HG03039 (cell line): ENCODE measurements around the gene CDH4.

Experiments
- ATAC-seq: cut with Tn5 transposase; IDR thresholded peaks from one replicate; pipeline ENCODE4 v1.9.1; 2021; ENCODE audit warnings: mild to moderate bottlenecking, moderate library complexity; ENCODE audit not compliant: unreplicated experiment

The CDH4 gene

DNA sequence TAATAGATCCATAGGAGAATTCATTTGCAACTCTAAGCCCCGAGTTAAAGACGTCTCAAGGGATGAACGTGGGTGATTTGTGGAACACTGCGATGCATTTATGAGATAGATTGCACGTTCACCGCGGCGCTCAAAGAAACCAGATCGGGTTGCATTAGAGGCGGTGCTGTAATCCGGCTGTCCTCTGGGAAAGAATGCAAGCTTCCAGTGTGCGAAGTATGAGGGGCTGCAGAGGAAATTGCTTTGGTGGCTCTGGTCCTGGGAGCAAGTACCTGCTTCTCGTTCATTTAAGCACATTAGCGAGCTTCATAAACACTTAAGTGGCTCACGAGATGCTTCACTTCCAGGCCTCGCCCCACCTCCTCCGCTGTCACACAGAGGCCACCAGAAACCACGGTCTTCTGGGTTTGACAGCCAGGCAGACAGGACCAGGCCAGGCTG lies 182.3 kb downstream of the CDH4 start:
- no peak for ATAC-seq

DNA sequence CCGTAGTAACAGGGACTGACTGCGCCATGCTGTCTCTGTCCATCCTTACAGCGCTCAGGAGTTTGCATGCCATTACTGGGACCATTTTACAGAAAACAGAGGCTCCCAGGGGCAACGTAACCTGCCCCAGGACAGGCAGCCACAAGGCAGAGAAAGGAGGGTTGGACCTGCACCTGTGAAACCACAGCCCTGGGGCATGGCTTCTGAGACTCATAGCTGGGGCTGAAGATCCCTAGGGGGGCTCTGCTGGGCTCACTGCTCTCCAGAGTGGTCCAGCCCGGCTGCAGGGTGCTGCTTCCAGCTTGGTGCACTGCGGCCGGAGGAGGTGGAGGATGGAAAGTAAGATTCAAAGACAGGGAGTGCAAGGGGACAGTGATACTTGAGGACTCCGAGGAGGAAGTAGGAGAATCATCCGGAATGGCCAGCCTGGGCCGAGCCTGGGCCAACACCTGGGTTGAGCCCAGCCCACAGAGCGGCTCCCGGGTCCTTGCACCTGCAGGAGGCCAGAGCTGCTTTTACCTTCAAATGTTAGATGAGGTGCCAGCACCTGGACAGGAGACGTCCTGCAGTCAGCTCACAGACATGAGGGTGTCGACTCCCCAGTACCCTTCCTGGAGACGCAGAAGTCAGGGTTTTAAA lies 183.2 kb downstream of the CDH4 start:
- no peak for ATAC-seq

DNA sequence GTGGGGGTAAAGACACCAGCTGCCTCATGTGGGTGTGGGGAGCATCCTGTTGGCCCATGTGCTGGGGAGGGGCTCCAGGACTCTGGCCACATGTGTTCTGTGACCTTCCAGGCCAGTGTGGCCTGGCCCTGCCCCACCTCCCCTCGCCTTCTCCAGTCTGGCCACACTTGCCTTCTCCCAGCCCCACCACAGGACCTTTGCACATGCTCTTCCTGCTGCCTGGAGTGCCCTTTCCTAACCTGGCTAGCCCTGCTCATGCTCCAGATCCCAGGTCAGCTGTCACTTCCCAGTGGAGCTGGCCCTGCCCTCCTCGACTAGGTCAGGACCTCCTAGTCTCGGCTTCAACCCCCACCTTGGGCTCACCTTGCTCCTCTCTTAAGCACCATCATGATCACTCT lies 183.8 kb downstream of the CDH4 start:
- ATAC-seq: no peak

DNA sequence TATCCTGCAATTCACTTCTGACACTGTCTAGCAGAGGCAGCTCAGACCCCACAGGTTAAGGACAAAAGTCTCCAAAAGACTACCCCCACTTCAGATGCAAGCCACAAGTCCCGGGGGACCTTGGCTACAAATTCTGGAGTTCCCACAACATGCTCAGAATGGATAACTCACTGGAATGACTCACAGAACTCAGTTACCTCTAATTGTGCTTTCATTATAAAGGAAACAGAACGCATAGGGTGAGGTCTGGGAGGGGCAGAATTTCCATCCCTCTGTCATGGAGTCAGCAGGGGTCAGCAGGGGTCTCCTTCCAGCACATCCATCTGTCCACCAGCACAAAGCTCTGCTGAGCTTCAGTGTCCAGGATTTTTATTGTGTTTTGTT lies 184.2 kb downstream of the CDH4 start:
- ATAC-seq: no peak

DNA sequence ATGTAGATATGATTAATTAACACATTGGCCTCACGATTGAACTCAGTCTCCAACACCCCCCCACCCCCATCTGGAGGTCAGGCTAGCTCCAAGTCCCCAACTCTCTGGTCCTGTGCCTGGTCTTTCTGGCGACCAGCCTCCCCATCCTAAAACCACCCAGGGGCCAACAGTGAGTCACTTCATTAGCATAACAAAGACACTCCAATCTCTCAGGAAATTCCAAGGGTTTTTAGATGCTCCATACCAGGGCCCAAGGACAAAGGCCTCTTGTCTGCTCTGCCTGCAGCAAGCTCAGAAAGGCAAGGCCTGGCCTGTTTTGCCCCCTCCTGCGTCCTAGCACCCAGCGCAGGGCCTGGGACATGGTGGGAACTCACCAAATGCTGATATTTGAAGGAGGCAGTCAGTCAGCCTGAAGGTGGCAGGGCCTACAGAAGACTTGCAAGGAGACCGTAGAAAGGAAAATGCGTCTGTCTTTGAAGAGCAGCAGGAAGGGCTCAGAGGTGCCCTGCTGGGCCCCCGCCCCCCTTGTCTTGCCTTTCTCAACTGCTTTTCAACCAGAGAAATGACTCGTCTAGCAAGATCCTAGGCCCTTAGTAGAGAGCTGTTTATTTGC lies 184.7 kb downstream of the CDH4 start:
- ATAC-seq: no peak

DNA sequence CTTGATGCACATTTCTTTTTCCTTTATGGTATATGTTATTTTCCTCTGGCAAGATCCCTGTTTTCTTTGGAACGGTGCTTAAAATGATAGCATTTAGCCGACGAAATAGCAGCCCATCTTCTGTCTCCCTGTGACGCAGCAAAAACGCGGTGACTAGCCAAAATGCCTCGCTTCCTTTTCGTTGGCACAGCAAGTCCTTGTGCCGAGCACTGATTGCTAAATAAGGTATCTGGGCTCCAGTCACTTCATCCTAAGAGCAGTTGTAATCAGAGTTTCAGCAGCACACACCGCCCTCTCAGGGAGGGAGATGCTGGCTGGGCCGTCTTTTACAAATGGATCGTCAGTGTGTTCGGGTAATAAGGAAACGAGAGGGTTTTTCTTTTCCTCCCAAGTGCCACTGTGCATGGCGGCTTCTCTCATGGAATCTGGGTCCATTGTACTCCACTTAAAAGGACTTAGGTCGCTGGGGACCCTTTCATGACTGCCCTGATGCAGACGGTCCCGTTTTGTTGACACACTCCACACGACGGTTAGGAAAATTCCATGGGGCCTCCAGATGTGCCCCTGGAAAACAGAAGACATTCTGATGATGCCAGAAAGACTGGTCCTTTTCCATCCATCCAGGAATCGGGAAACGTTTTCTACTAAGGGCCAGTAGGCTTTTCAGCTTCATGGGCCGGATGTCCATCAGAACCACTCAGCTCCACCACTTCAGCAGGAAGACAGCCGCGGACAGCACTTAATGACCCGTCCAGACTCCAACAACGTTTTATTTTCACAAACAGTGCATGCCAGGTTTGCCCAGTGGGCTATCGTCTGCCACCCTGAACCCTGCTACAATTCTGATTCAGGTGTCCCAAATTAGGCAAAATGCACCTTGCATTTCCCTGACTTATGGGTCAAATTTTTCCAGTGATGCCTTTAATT lies 185.5 kb downstream of the CDH4 start:
- no peak for ATAC-seq

DNA sequence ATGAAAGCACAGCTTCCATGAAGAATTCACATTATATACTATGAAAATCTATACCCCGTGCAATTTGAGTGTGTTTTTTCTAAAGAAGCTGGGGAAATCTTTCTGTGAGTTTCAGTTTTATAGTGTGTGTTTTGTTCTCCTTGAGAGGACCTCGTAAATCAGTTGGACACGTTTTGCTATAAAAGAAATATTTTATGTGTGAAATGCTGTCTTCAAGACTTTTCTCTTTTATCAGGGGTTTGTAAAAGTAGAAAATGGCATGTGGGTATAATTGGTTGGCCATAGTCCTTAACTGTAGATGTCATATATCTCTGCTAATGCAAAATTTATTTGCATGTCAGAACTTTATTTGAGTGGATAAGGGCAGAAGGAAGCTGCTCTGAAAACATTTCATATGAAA lies 186.2 kb downstream of the CDH4 start:
- ATAC-seq: no peak

DNA sequence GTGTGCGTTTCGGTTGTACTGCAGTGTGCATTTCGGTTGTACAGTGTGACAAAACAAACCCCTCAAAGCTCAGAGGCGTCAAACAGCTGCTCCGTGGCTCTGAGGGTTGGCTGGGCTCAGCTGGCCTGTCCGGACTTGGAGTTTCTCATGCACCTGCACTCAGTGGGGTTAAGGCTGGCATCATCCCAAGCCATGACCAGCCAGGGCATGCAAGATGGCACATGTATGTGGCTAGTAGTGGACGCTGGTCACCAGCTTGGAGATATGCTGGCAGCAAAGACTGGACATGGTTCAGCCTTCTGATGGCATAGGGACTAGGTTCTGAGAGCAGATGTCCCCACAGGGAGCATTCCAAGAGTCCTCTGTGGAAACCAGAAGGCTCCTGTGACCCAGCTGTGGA lies 187.2 kb downstream of the CDH4 start:
- ATAC-seq: no peak

DNA sequence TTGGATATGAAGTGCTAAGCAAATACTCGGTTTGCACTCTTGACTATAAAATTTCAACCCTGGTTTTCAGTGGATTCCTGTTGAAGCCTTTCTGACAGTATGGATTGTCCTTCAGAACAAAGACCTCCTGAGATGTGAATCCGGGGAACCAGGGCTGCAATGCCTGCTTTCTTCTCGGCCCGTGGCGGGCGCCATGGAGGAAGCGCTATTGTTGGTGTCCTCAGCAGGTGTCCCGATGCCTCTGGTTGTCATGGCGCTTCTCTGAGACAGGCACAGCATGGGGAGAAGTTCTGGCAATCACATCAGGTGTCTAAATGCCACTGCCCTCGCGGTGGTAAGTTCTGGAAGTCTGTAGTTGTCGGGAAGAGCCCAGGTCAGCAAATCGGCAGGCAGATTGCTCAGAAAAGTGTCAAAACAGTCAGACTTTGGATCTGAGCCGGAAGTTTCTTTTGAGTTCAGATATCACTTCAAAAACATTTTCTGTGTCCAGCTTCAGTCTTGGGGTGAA lies 188.5 kb downstream of the CDH4 start:
- no peak for ATAC-seq

DNA sequence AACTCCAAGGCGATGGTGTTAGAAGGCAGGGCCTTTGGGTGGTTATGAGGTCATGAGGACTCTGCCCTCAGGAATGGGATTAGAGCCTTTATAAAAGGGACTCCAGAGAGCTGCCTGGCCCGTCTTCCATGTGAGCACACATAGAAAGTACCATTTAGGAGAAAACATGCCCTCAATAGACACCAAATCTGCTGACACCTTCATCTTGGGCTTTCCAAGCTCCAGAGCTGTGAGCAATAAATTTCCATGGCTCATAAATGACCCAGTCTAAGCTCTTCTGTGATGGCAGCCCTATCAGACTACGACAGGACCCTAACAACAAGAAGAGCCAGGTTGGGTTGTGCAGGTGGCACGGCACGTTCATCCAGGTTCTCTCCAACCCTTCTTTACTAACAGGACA lies 189.5 kb downstream of the CDH4 start:
- no peak for ATAC-seq

DNA sequence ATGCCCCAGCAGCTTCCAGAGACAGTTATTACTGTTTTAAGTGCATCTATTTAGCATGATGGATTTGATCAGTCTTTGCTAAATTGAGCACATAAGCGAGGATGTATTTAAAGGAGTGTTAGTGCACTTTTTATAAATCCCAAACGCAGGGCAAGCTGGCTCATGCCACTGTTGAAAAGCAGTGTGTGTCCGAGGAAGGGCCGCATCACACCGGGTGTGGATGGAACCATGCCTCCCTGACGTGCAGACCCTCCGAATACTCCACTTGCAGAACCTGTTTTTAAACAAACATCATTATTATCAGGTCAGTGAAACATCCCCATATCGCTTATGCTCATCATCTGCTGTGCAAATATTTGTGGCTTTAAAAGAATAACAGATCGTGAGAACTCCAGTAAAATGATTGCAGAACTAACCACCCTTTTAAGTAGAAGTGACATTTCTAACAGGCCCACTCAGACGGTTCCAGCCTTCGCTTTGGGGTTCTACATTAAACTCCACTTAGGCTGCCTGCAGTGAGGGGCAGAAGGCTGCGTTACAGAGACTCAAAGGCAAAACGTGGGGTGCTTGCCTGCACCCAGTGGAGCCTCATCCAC lies 190.1 kb downstream of the CDH4 start:
- ATAC-seq: no peak

DNA sequence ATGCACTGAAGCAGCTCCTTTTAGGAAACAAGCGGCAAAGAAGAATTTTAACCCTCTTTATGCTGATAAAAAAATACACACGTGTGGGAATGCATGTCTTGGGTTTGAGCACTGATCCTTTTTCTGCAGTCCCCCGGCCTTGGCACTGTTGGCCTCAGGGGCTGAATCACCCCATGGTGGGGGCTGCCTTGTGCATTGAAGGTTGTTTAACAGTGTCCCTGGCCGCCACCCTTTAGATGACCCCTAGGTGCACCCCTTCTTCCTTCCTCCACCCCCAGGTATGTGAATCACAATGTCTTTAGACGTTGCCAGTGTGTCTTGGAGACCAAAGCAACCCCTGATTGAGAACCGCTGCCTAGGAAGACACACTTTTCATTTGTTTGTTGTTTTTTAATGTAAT lies 190.7 kb downstream of the CDH4 start:
- no peak for ATAC-seq

DNA sequence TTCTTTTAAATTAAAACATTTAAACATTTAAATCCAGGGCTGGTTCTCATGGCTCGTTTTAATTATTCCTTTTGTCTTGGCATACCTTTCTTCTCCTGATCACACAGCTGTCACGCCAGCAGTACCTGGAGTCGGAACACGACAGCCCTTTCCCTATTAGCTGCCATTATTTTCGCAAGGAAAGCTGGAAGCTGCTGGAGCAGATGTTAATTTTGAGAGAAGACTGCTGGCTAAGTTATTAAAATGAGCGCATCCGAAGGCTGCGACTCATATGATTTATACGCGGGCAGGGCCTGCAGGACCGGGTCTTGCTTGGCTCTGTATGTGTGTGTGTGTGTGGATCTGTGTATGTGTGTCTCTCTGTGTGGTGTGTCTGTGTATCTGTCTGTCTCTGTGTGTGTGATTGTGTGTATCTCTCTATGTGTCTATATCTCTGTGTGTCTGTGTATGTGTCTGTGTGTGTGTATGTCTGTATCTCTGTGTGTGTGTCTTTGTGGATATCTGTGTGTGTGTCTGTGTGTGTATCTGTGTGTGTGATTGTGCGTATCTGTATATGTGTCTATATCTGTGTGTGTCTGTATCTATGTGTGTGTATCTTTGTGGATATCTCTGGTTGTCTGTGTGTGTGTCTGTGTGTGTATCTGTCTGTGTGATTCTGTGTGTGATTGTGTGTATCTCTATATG lies 191.5 kb downstream of the CDH4 start:
- no peak for ATAC-seq

DNA sequence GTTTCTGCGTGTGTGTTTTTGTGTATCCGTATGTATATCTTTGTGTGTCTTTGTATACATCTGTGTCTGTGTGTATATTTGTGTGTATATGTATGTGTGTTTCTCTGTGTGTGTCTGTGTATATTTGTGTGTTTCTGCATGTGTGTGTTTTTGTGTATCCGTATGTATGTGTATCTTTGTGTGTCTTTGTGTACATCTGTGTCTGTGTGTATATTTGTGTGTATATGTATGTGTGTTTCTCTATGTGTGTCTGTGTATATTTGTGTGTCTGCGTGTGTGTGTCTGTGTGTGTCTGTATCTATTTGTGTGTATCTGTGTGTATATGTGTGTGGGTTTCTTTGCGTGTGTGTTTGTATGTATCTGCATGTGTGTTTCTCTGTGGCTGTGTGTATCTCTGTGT lies 192.6 kb downstream of the CDH4 start:
- no peak for ATAC-seq

DNA sequence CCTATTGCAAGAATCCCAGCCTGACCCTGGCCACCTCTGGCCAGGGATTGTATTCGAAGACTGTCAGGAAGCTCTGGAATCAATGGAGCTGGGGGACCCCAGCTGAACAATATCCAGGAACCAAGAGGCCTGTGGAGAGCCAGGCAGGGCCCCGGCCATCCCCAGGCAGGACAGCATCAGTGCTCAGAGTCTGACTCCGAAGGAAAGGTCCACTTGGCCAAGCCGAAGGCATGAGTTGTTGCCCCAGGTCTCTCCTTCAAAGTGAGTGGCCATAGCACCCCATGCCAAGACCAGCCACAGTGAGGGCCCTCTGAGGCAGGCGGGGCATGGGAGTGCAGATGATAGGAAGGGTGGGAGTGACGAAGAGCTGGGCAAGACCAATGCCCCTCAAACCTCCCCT lies 193.1 kb downstream of the CDH4 start:
- no peak for ATAC-seq

DNA sequence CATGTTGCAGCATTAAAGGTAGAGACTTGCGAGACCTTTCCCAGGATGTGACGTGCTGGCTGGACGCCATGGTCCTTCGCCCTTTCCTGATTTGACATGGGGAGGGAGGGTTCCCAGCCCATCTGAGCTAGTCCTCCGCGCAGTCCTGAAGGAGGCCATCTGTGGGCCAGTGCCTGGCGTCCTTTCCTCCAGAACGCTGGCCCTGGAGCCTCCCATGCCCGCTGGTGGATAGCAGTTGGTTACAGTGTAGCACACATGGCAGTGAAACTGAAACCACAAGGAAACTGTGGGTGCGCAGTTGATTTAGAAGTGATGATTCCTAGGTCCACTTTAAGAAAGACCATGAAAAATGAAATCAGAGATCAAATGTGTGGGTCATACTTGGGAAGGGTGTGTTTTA lies 193.7 kb downstream of the CDH4 start:
- no peak for ATAC-seq

DNA sequence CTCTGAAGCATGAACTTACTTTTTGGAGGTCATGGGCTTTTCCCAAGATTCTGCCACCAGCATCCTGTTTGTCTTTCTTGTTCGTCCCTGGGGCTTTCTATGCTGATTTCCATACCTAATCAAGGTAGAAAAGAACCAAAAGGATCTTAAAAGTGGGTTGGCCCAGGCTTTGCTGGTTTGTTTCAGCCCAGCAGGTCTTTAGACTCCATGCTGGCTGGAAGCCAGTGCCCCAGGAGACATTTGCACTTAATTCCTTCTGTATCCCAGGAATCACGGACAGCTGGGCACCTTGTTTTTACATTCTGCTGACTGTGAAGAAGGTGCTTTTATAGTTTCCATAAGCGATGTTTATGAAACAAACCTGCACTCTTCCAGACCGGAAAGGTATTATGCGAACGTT lies 195.9 kb downstream of the CDH4 start:
- no peak for ATAC-seq

DNA sequence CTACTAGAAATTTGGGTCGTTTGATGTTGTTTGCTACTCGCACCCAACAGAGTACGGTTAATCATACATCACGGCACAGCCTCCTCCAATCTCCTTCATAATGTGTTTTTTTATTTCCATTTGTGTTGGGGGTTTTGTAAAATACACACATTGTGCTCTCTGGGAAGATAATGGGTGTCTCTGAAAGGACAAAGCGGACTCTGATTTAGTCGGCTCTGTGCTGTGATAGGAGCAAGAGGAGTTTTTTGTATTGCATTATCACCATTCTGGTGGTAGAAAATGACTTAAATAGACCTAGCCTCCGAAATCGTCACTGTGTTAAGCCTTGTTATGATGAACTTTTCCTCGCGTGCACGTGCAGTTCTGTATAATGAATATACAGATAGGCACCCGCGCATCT lies 196.3 kb downstream of the CDH4 start:
- no peak for ATAC-seq

DNA sequence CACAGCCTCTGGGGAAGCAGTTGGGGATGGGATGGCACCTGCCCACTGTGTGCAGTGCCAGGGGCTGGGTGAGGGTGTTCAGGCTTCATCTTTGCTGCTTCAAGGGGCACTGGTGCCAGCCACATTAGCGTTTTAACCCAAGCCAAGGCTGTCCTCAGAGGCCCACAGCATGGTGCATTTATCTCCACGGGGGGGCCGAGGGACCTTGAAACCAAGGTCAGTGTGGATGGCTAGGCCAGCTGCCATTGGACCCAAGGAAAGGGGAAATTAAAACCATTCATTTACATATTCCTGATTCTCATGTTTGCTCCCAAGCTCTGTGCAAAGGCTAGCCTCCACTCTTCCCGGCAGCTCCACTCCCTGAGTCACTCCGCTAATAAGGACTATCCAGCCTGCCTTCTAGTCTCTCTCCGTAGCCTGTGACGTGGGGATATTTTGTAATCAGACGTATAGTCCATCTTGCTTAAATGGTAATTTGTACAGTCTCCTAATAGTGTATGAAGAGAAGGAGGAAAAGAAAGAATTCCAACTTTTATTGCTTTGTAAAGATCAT lies 197.1 kb downstream of the CDH4 start:
- ATAC-seq: no peak

DNA sequence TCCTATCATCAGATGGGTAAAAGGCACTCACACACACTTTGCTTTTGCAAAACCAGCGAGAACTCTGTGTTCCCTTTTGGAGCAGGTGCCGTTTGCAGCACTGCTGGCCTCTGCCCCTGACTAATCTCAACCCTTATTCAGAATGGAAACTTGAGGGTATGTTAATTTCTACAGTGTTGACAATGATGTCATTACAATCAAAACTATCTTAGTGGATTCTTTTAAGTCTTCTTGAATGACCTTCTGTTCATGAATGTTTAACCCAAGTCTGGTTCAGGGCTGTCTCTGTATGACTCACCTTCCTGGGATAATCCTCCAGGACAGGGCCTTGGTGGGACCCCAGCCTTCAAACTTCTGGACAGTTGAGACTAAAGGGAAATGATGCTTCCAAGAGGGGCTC lies 197.9 kb downstream of the CDH4 start:
- no peak for ATAC-seq

DNA sequence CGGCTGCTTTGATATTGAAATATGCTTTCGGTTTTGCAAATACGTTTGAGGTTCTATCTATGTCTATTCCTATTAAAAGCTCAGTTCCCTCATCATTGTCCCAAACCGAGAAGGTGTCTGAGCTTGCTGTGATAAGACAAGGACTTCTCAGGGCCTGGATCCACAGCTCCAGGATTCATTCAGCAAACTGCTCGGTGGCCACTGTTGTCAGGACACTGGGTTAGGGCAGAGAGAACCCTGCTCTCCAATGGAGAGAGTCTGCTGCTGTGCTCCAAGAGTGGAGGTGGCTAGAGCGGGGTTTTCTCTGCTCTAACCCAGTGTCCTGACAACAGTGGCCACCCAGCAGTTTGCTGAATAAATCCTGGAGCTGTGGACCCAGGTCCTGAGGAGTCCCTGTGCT lies 198.5 kb downstream of the CDH4 start:
- ATAC-seq: no peak
